Right atrium auricular region (tissue), 2 donors: Measurements from ENCODE around the gene CEPT1. TPM values are rescaled to one million over a fixed set of nuclear protein-coding genes. Genes with fewer than 3 reads are reported as not detected.

Source experiments
- DNase-seq: peaks from one replicate; pipeline ENCODE4 v3.0.0-alpha.2; 2019; ENCODE audit warnings: low spot score
- H3K27ac ChIP-seq, 2 donors: fragments of 200-600 bp; sonication (generic); 1 replicate in 1 of 2; 2 replicates in 1 of 2; pipeline ENCODE4 v1.5.1; 2016 to 2019
- H3K27me3 ChIP-seq, 2 donors: fragments of 200-600 bp; sonication (generic); one replicate each; pipeline versions ENCODE4 v1.5.1 to v1.6.0; 2017 to 2019
- H3K36me3 ChIP-seq: fragments of 200-600 bp; sonication (generic); one replicate; pipeline ENCODE4 v1.5.1; 2016
- H3K4me1 ChIP-seq, 2 donors: fragments of 200-600 bp; sonication (generic); one replicate each; pipeline versions ENCODE4 v1.5.1 to v1.6.0; 2017 to 2019
- H3K4me3 ChIP-seq, 2 donors: fragments of 200-600 bp; sonication (generic); 1 replicate in 1 of 2; 2 replicates in 1 of 2; pipeline ENCODE4 v1.5.1; 2017 to 2019; ENCODE audit warnings: mild to moderate bottlenecking in 1 of 2, moderate library complexity in 1 of 2
- H3K9me3 ChIP-seq, 2 donors: fragments of 200-600 bp; sonication (generic); one replicate each; pipeline ENCODE4 v1.5.1; 2019
- total RNA-seq, 2 donors: library from RNA; depleted of rRNA; stranded (reverse); fragments of >200 nt; gene quantifications; one replicate each; pipeline ENCODE4 v1.1.0, GENCODE V29; 2016
- TF ChIP-seq, protein P1 (sequence below), 2 donors: fragments of 200-600 bp; sonication (generic); IDR thresholded peaks; one replicate each; pipeline ENCODE4 v1.5.1; 2019; ENCODE audit warnings: antibody characterized with exemption in 2 of 2

The CEPT1 gene
- total RNA-seq, 2 donors from 2014 or later = 11.6 to 14.0 TPM

DNA sequence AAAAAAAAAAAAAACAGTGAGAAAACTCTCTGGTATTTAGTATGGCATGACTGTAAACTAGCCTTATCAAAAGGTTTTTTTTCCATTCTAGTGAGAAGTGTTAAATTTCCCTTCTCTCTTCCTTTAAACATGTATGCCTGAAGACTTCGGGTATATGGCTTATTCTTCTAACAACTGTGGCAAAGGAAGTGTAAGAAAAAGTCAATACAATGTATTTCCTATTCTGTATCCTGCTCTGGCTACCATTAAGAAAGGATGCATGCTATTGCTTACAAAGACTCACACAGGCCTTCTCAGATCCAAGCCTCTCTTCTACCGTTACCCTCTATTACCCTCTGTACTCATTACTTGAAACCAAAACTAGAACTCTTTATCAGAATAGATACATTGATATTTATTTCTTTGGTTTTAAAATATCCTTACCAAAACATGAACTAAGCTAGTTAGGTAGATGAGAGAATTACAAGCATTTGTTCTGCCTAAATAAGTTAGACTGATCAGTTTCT is 8.4 kb downstream of the CEPT1 start:
- Histone ChIP-seq H3K36me3 (peaks cover 6% of the 10 kb centered on the region), H3K27me3 (no peaks in the 10 kb centered on the region), H3K9me3 (no peaks in the 10 kb centered on the region), H3K4me3 (no peak overlapping the region), H3K27ac (no peak overlapping the region), H3K4me1 (peaks cover 0 to 17% of the 10 kb centered on the region in 2 donors)
- TF ChIP-seq, protein P1, sequence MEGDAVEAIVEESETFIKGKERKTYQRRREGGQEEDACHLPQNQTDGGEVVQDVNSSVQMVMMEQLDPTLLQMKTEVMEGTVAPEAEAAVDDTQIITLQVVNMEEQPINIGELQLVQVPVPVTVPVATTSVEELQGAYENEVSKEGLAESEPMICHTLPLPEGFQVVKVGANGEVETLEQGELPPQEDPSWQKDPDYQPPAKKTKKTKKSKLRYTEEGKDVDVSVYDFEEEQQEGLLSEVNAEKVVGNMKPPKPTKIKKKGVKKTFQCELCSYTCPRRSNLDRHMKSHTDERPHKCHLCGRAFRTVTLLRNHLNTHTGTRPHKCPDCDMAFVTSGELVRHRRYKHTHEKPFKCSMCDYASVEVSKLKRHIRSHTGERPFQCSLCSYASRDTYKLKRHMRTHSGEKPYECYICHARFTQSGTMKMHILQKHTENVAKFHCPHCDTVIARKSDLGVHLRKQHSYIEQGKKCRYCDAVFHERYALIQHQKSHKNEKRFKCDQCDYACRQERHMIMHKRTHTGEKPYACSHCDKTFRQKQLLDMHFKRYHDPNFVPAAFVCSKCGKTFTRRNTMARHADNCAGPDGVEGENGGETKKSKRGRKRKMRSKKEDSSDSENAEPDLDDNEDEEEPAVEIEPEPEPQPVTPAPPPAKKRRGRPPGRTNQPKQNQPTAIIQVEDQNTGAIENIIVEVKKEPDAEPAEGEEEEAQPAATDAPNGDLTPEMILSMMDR (IDR thresholded peaks at IDR 0.05) = no peak
- DNase-seq = no peak

DNA sequence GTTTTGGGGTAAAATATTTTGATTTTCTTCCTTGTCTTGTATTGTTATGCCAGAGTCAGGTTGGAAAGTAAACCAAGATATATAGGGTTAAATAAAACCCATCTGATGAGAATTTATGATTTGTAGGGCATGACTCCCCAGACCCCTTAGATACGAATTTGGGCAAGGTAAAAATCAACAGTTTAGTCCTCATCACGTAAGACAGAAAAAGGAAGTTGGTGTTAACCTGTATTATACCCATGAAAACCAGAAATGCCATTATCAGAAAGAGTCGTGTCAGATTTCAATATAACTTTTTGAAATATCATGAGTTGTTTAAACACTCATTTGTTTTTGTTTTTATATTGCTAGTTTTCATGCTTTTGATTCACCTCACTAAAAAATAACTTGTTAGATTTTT is 11.8 kb downstream of the CEPT1 start:
- TF ChIP-seq, protein P1 (IDR thresholded peaks at IDR 0.05) = no peak

DNA sequence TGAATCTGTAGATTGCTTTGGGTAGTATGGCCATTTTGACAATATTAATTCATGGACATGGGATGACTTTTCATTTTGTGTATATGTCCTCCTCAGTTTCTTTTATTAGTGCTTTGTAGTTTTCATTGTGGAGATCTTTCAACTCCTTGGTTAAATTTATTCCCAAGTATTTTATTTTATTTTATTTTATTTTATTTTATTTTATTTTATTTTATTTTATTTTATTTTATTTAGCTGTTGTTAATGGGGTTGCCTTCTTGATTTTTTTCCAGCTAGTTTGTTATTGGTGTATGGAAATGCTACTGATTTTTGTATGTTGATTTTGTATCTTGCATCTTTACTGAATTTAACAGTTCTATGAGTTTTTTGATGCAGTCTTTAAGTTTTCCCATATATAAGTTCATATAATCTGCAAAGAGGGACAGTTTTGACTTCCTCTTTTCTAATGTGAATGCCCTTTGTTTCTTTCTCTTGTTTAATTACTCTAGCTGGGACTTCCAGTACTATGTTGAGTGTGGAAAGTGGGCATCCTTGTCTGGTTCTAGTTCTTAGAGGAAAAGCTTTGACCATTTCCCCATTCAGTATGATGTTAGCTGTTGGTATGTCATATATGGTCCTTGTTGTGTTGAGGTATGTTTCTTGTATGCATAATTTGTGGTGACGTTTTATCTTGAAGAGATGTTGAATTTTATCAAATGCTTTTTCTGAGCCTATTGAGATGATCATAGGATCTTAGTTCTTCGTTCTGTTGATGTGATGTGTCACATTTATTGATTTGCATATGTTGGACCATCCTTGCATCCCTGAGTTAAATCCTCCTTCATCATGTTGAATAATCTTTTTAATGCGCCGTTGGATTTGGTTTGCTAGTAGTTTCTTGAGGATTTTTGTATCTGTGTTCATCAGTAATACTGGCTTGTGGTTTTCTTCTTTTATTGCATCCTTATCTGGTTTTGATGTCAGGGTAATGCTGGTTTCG is 14.3 kb downstream of the CEPT1 start:
- Histone ChIP-seq H3K27me3 (no peaks in the 10 kb centered on the region), H3K27ac (no peak overlapping the region), H3K4me3 (no peak overlapping the region), H3K36me3 (peaks cover 9% of the 10 kb centered on the region), H3K9me3 (no peaks in the 10 kb centered on the region), H3K4me1 (peaks cover 0 to 5% of the 10 kb centered on the region in 2 donors)
- no peak for DNase-seq
- TF ChIP-seq, protein P1 (IDR thresholded peaks at IDR 0.05) = no peak

More for the DNA sequence above, 11.8 kb downstream of the CEPT1 start:
- no peaks in the 10 kb centered on the region for H3K27me3 ChIP-seq
- H3K9me3 ChIP-seq = no peaks in the 10 kb centered on the region
- peaks cover 13% of the 10 kb centered on the region for H3K36me3 ChIP-seq
- no peak overlapping the region for H3K27ac ChIP-seq
- H3K4me3 ChIP-seq = no peak overlapping the region
- DNase-seq = no peak
- H3K4me1 ChIP-seq = peaks cover 0 to 17% of the 10 kb centered on the region in 2 donors

DNA sequence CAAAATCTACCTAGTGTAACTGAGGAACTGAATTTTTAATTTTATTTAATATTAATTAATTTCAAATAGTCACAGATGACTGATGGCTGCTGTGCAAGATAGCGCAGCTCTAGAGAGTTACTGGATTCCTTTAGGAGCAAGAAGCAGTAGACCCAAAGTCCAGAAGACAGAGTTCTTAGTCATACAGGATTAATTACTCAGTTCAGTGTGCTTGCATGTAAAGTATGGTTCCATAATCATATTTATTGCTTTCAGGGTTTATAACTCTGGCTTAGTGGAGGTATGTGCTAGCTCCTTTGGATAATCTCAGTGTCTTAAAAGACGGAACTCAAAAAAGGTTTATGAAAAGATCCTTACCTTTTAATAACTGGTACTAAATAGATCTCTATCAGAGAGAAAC is 17.4 kb downstream of the CEPT1 start:
- no peaks in the 10 kb centered on the region for H3K9me3 ChIP-seq
- H3K36me3 ChIP-seq = peaks cover 39% of the 10 kb centered on the region
- H3K4me3 ChIP-seq = no peak overlapping the region
- no peaks in the 10 kb centered on the region for H3K4me1 ChIP-seq
- H3K27me3 ChIP-seq = no peaks in the 10 kb centered on the region
- no peak overlapping the region for H3K27ac ChIP-seq
- TF ChIP-seq, protein P1 (IDR thresholded peaks at IDR 0.05) = no peak
- no peak for DNase-seq

DNA sequence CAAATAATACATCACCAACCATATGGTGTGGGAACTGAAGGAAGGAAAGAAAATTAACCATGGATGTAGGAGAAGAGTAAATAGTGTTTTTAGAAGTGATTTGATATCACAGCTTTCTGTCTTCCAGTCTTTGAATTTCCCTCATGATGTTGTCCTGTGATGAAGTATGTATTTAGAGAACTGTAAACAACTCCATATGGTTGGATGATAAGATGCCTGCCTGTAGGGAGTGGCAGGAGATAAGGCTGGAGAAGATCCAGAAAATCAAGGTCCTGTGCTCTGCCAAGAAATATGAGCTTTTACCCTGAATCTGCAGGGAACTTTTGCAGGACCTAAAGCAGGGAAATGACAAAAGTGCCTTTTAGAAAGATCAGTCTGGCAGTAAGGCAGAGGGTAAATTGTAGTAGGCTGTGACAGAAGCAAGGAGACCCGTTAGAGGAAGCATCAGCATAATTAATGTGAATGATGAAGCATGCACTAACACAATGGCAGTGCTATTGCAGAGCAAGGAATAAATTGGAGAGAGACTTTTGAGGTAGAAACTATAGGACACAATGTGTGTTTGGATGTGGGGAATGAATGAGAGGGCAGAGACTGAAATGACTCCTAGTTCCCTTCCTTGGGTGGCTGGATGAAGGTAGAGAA is 21.9 kb downstream of the CEPT1 start:
- no peak overlapping the region for H3K4me3 ChIP-seq
- no peaks in the 10 kb centered on the region for H3K27me3 ChIP-seq
- H3K36me3 ChIP-seq = peaks cover 36% of the 10 kb centered on the region
- no peaks in the 10 kb centered on the region for H3K4me1 ChIP-seq
- TF ChIP-seq, protein P1 (IDR thresholded peaks at IDR 0.05) = no peak
- no peaks in the 10 kb centered on the region for H3K9me3 ChIP-seq
- no peak for DNase-seq
- no peak overlapping the region for H3K27ac ChIP-seq
